Stimulated activated naive CD4-positive, alpha-beta T cell treated with Interleukin-2 at 50 U/mL for 16 hours (primary cell): ENCODE data around the gene CMSS1.
"Not testable (repeated sequence)": the region's sequence is repeated elsewhere in the genome, so short reads cannot be mapped to it uniquely, and the experiment has no call there.

ENCODE experiments used
- DNase-seq: peaks from one replicate; lab custom pipeline; 2025; lab: John Stamatoyannopoulos, UW

CMSS1 gene

GRCh38 chr3:100027321-100027720 lies 209.7 kb downstream of the CMSS1 start:
- no peak for DNase-seq

GRCh38 chr3:100029052-100029451 lies 211.4 kb downstream of the CMSS1 start:
- no peak for DNase-seq

GRCh38 chr3:100029689-100030088 lies 212.0 kb downstream of the CMSS1 start:
- no peak for DNase-seq

- DNase-seq: no peak
These were observed 212.7 kb downstream of the CMSS1 start for GRCh38 chr3:100030346-100030745.

GRCh38 chr3:100030914-100031425 lies 213.3 kb downstream of the CMSS1 start:
- no peak for DNase-seq

- DNase-seq: no peak
These were observed 214.6 kb downstream of the CMSS1 start for GRCh38 chr3:100032243-100032642.

GRCh38 chr3:100033184-100033583 lies 215.5 kb downstream of the CMSS1 start:
- DNase-seq: no peak

GRCh38 chr3:100033903-100034471 lies 216.3 kb downstream of the CMSS1 start:
- no peak for DNase-seq

- DNase-seq: no peak
These were observed 221.4 kb downstream of the CMSS1 start for GRCh38 chr3:100039075-100039474.

GRCh38 chr3:100040451-100041225 lies 223.0 kb downstream of the CMSS1 start:
- DNase-seq: no peak

GRCh38 chr3:100041328-100041749 lies 223.7 kb downstream of the CMSS1 start:
- DNase-seq: no peak

GRCh38 chr3:100042166-100042981 lies 224.7 kb downstream of the CMSS1 start:
- DNase-seq: no peak

GRCh38 chr3:100043271-100043670 lies 225.6 kb downstream of the CMSS1 start:
- DNase-seq: no peak

GRCh38 chr3:100044369-100044768 lies 226.7 kb downstream of the CMSS1 start:
- no peak for DNase-seq

- DNase-seq: no peak
These were observed 228.0 kb downstream of the CMSS1 start for GRCh38 chr3:100045696-100046095.

GRCh38 chr3:100046986-100047385 lies 229.3 kb downstream of the CMSS1 start:
- no peak for DNase-seq

GRCh38 chr3:100047455-100048141 lies 229.9 kb downstream of the CMSS1 start:
- DNase-seq: no peak

GRCh38 chr3:100048248-100048647 lies 230.6 kb downstream of the CMSS1 start:
- no peak for DNase-seq

- DNase-seq: not testable (repeated sequence)
These were observed 233.9 kb downstream of the CMSS1 start for GRCh38 chr3:100051513-100051912.

- DNase-seq: no peak
These were observed 236.4 kb downstream of the CMSS1 start for GRCh38 chr3:100053951-100054620.
